DMS114 treated with DMSO at 0.1 percent for 48 hours (cell line): ENCODE data around the gene ZBTB45.

Experiments used
- DNase-seq: peaks from one replicate; lab custom pipeline; 2025; ENCODE audit not compliant: unreplicated experiment; lab: John Stamatoyannopoulos, UW

ZBTB45 gene

GRCh38 chr19:58519355-58520256, at the start of gene ZBTB45:
TSS of gene ZBTB45 (minus strand) at chr19:58519810. CDS start at chr19:58517673, 2,137 bp downstream.
- DNase-seq, result peak; percentile 98

- no peak for DNase-seq
Measured at GRCh38 chr19:58568453-58569130, 49.0 kb upstream of the ZBTB45 start.

GRCh38 chr19:58566989-58567388, 47.4 kb upstream of the ZBTB45 start:
- DNase-seq, result no peak

GRCh38 chr19:58563823-58564222, 44.2 kb upstream of the ZBTB45 start:
- no peak for DNase-seq

- no peak for DNase-seq
Measured at GRCh38 chr19:58563034-58563573, 43.5 kb upstream of the ZBTB45 start.

GRCh38 chr19:58562122-58563033, 42.8 kb upstream of the ZBTB45 start:
- no peak for DNase-seq

GRCh38 chr19:58561373-58562121, 41.9 kb upstream of the ZBTB45 start:
- no peak for DNase-seq

GRCh38 chr19:58560921-58561320, 41.3 kb upstream of the ZBTB45 start:
- no peak for DNase-seq

- DNase-seq, result no peak
Measured at GRCh38 chr19:58560007-58560887, 40.6 kb upstream of the ZBTB45 start.

GRCh38 chr19:58559275-58560006, 39.8 kb upstream of the ZBTB45 start:
- no peak for DNase-seq

GRCh38 chr19:58558623-58559274, 39.1 kb upstream of the ZBTB45 start:
- DNase-seq, result no peak

- DNase-seq, result no peak
Measured at GRCh38 chr19:58558066-58558622, 38.5 kb upstream of the ZBTB45 start, which contains the start of gene UBE2M. TSS of gene UBE2M (minus strand) at chr19:58558611. CDS start at chr19:58558381, 230 bp downstream.

GRCh38 chr19:58557221-58558065, 37.8 kb upstream of the ZBTB45 start:
- DNase-seq, result no peak

- DNase-seq, result no peak
Measured at GRCh38 chr19:58556622-58557220, 37.1 kb upstream of the ZBTB45 start.

- DNase-seq, result no peak
Measured at GRCh38 chr19:58555920-58556621, 36.5 kb upstream of the ZBTB45 start.
